GM12801 (cell line): ENCODE results near the gene SFI1.

Source experiments
- TF ChIP-seq, protein P1 (sequence below): IDR thresholded peaks from one replicate; pipeline ENCODE4 v1.5.1; 2011; ENCODE audit warnings: control low read depth; ENCODE audit not compliant: insufficient read length; ENCODE audit errors: extremely low read depth

SFI1 gene

GRCh38 chr22:31579835-31580242, 83.5 kb downstream of the SFI1 start:
- TF ChIP-seq, protein P1, sequence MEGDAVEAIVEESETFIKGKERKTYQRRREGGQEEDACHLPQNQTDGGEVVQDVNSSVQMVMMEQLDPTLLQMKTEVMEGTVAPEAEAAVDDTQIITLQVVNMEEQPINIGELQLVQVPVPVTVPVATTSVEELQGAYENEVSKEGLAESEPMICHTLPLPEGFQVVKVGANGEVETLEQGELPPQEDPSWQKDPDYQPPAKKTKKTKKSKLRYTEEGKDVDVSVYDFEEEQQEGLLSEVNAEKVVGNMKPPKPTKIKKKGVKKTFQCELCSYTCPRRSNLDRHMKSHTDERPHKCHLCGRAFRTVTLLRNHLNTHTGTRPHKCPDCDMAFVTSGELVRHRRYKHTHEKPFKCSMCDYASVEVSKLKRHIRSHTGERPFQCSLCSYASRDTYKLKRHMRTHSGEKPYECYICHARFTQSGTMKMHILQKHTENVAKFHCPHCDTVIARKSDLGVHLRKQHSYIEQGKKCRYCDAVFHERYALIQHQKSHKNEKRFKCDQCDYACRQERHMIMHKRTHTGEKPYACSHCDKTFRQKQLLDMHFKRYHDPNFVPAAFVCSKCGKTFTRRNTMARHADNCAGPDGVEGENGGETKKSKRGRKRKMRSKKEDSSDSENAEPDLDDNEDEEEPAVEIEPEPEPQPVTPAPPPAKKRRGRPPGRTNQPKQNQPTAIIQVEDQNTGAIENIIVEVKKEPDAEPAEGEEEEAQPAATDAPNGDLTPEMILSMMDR, result no peak

- TF ChIP-seq, protein P1, result no peak
Observed at GRCh38 chr22:31583861-31584485, 87.6 kb downstream of the SFI1 start.

- TF ChIP-seq, protein P1, result no peak
Observed at GRCh38 chr22:31584804-31585160, 88.4 kb downstream of the SFI1 start.

DNA sequence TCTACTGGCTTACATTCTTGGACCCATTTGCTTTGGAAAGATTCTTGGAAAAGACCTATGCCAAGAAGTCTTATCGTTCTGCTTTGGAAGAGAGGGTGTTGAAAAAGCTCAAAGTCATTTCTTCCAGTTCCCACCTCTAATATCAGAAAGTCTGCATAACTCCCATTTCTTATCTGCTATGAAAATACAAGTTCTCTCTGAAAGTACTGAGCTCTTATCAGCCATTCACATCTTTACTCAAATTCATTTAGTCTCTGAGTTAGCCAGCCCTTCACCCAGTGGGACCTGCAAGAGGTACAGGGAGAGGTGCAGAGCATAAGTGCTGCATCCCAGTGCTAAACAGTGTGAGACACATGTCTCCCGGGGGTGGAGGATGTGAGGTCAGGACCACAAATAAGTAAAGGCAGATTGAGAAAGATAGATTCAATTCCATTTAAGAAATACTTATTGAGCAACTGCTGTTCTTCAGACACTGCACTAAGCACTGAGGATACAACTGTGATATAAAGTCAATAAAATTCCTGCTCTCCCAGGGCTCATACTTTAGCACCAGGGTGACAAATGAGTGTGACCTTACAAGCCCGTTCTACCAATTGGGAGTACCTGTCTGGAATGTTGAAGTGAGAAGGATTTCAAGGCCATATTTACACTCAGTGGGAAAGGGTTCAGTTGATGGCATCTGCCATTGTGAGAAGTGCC, 89.0 kb downstream of the SFI1 start:
- TF ChIP-seq, protein P1, result no peak

- TF ChIP-seq, protein P1, result no peak
Observed at GRCh38 chr22:31586137-31586920, 90.0 kb downstream of the SFI1 start.

- TF ChIP-seq, protein P1, result no peak
Observed at GRCh38 chr22:31588970-31589675, 92.8 kb downstream of the SFI1 start.

GRCh38 chr22:31595271-31595670, 98.9 kb downstream of the SFI1 start:
- TF ChIP-seq, protein P1, result no peak
